Gastroesophageal sphincter (tissue), 4 donors: ENCODE data around the gene LTBP2. TPM values are rescaled to one million over a fixed set of nuclear protein-coding genes. Genes with fewer than 3 reads are reported as not detected.

Experiments
- ATAC-seq: fragments of 150-250 bp; one replicate; pipeline ENCODE4 v1.9.1; 2016; ENCODE audit warnings: mild to moderate bottlenecking, moderate library complexity
- H3K27ac ChIP-seq, 4 donors: fragments of 200-600 bp; sonication (generic) in 3 of 4; 1 replicate in 3 of 4; 2 replicates in 1 of 4; pipeline ENCODE4 v1.5.1; 2016 to 2019
- H3K27me3 ChIP-seq: fragments of 200-600 bp; sonication (generic); one replicate; pipeline ENCODE4 v1.5.1; 2019
- H3K36me3 ChIP-seq, 2 donors: fragments of 200-600 bp; sonication (generic); one replicate each; pipeline ENCODE4 v1.5.1; 2019; ENCODE audit warnings: control low read depth in 1 of 2
- H3K4me1 ChIP-seq, 3 donors: fragments of 200-600 bp; sonication (generic); 1 replicate in 2 of 3; 2 replicates in 1 of 3; pipeline ENCODE4 v1.5.1; 2016 to 2019; ENCODE audit warnings: control low read depth in 2 of 3
- H3K4me3 ChIP-seq, 2 donors: fragments of 200-600 bp; sonication (generic); one replicate each; pipeline ENCODE4 v1.5.1; 2019; ENCODE audit warnings: mild to moderate bottlenecking in 1 of 2, moderate library complexity in 1 of 2
- H3K9me3 ChIP-seq, 3 donors: fragments of 200-600 bp; sonication (generic); one replicate each; pipeline ENCODE4 v1.5.1; 2017 to 2019; ENCODE audit warnings: control low read depth in 2 of 3
- EP300 ChIP-seq: sonication (generic); formaldehyde crosslinking; IDR thresholded peaks from one replicate; pipeline ENCODE4 v1.6.1; 2017; ENCODE audit warnings: antibody characterized with exemption, mild to moderate bottlenecking
- POLR2A ChIP-seq, 2 donors: fragments of 450-650 bp; IDR thresholded peaks; one replicate each; pipeline ENCODE4 v1.6.1; 2017; ENCODE audit warnings: antibody characterized with exemption in 2 of 2, mild to moderate bottlenecking in 2 of 2, moderate library complexity in 1 of 2
- POLR2AphosphoS5 ChIP-seq: sonication (generic); formaldehyde crosslinking; IDR thresholded peaks from one replicate; pipeline ENCODE4 v1.6.1; 2017; ENCODE audit warnings: antibody characterized with exemption
- WGBS, 2 donors: methylation state at CpG; one replicate each; pipeline ENCODE4 v1.1.5; 2018; ENCODE audit warnings: low coverage in 1 of 2; 5-methylcytosine and 5-hydroxymethylcytosine counted together
- total RNA-seq, 4 donors: library from RNA; depleted of rRNA; stranded (reverse); fragments of >200 nt; gene quantifications; one replicate each; pipeline ENCODE4 v1.1.0, GENCODE V29; 2016
- TF ChIP-seq, protein P1 (sequence below), 4 experiments: fragments of 200-600 bp in 2 of 4; fragments of 450-650 bp in 2 of 4; sonication (generic) in 1 of 4; IDR thresholded peaks; one replicate each; pipeline ENCODE4 v1.5.1; 2017 to 2019; ENCODE audit warnings: antibody characterized with exemption in 4 of 4, mild to moderate bottlenecking in 2 of 4, moderate library complexity in 2 of 4

LTBP2 gene
- total RNA-seq, 4 donors from 2014 or later = 45.9 to 158 (median 88.4) TPM

DNA sequence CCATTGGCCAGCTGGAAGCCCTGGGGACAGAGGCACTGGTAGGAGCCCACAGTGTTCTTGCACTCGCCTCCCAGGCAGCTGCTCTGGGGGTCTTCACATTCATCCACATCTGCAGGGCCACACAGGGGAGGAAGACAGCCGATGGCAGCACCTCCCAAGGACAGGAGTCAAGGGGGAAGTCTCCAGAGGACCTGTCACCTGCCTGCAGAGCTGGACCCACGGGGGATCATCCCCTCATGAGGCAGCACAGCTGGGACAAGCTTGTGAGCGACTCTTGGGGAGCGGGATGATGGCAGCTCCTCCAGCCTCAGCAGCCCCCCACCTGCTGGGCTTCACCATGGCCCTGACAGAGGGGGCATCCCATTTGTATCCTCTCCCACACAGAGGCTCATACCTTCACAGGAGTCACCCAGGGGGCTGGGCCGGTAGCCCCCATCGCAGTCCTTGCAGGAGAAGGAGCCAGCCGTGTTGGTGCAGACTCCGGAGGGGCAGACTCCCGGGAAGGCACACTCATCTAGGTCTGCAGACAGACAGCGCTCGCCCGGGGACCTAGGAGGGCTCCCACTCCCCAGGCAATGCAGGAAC lies 103.1 kb downstream of the LTBP2 start:
- Histone ChIP-seq H3K4me1 (no peaks in the 10 kb centered on the region), H3K27me3 (no peaks in the 10 kb centered on the region), H3K36me3 (peaks cover 0 to 74% of the 10 kb centered on the region in 2 donors), H3K9me3 (no peaks in the 10 kb centered on the region), H3K27ac (no peak overlapping the region), H3K4me3 (no peak overlapping the region)
- ATAC-seq = no peak
- WGBS, 2 donors = 66% methylated on average over 4 of the region's 13 CpGs; no CpG with 5 or more reads in 1 of the 2 donors
- no peak for TF ChIP-seq POLR2AphosphoS5
- TF ChIP-seq EP300 = no peak
- TF ChIP-seq, protein P1, sequence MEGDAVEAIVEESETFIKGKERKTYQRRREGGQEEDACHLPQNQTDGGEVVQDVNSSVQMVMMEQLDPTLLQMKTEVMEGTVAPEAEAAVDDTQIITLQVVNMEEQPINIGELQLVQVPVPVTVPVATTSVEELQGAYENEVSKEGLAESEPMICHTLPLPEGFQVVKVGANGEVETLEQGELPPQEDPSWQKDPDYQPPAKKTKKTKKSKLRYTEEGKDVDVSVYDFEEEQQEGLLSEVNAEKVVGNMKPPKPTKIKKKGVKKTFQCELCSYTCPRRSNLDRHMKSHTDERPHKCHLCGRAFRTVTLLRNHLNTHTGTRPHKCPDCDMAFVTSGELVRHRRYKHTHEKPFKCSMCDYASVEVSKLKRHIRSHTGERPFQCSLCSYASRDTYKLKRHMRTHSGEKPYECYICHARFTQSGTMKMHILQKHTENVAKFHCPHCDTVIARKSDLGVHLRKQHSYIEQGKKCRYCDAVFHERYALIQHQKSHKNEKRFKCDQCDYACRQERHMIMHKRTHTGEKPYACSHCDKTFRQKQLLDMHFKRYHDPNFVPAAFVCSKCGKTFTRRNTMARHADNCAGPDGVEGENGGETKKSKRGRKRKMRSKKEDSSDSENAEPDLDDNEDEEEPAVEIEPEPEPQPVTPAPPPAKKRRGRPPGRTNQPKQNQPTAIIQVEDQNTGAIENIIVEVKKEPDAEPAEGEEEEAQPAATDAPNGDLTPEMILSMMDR (IDR thresholded peaks at IDR 0.05) = no peak

DNA sequence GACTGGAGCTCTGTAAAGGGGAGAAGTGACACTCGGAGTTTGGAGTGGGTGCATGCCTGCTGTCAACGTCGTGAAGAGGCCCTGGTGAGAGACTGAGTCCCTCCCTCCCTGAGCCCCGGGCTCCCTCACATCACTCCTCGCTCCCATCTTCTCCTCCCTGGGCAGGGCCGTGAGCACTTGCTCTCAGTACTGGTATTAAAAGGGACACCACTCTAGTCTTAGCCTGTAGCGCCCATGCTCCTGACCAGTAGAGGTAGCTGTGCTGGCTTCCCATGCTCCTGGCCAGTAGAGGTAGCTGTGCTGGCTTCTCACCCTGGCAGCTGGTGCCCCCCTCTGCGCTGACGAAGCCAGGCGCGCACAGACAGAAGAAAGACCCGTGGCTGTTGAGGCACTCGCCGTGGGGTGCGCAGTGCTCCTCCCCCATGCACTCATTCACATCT lies 103.7 kb downstream of the LTBP2 start:
- peaks cover 0 to 77% of the 10 kb centered on the region in 2 donors for H3K36me3 ChIP-seq
- 44 to 61% methylated on average over 4 to 6 of the region's 15 CpGs for WGBS, 2 donors
- H3K27ac ChIP-seq = no peak overlapping the region
- H3K4me1 ChIP-seq = no peaks in the 10 kb centered on the region
- H3K27me3 ChIP-seq = no peaks in the 10 kb centered on the region
- TF ChIP-seq, protein P1 (IDR thresholded peaks at IDR 0.05) = no peak
- TF ChIP-seq POLR2A (IDR thresholded peaks at IDR 0.05) (no peak), EP300 (no peak), POLR2AphosphoS5 (no peak)
- no peak for ATAC-seq
- H3K9me3 ChIP-seq = no peaks in the 10 kb centered on the region
- H3K4me3 ChIP-seq = no peak overlapping the region

GRCh38 chr14:74507840-74508239 lies 104.2 kb downstream of the LTBP2 start:
- WGBS, 2 donors = no CpG with 5 or more reads among the region's 5 CpGs
- Histone ChIP-seq H3K4me1 (peaks cover 0 to 1% (median 0%) of the 10 kb centered on the region in 3 donors), H3K36me3 (peaks cover 0 to 77% of the 10 kb centered on the region in 2 donors), H3K4me3 (no peak overlapping the region), H3K27ac (no peak overlapping the region), H3K27me3 (no peaks in the 10 kb centered on the region), H3K9me3 (no peaks in the 10 kb centered on the region)
- TF ChIP-seq EP300 = no peak
- TF ChIP-seq POLR2AphosphoS5 = no peak
- TF ChIP-seq POLR2A (IDR thresholded peaks at IDR 0.05) = no peak
- TF ChIP-seq, protein P1 (IDR thresholded peaks at IDR 0.05) = no peak
- no peak for ATAC-seq

DNA sequence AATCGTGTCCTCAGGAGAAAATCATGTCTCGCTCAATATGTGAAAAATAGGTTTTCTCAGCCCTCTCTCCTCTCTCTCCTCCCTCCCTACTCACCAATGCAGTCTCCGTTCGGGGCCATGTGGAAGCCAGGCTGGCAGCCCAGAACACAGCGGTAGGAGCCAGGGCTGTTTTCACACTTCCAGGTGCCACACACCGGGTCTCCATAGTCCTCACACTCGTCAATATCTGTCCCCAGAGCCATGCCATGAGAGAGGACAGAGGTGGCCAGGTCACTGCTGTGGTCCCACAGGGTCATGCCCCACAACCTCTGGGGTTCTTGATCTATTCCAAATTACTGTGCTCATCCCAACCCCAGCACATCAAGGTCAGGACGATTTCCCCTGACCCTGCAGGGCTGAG lies 105.0 kb downstream of the LTBP2 start:
- Histone ChIP-seq H3K4me3 (no peak overlapping the region), H3K9me3 (no peaks in the 10 kb centered on the region), H3K27ac (no peak overlapping the region), H3K4me1 (peaks cover 0 to 9% (median 0%) of the 10 kb centered on the region in 3 donors), H3K27me3 (no peaks in the 10 kb centered on the region), H3K36me3 (peaks cover 0 to 84% of the 10 kb centered on the region in 2 donors)
- ATAC-seq = no peak
- TF ChIP-seq POLR2A (IDR thresholded peaks at IDR 0.05) (no peak), EP300 (no peak), POLR2AphosphoS5 (no peak)
- TF ChIP-seq, protein P1 (IDR thresholded peaks at IDR 0.05) = no peak
- WGBS, 2 donors = 55 to 67% methylated on average over 3 of the region's 8 CpGs

DNA sequence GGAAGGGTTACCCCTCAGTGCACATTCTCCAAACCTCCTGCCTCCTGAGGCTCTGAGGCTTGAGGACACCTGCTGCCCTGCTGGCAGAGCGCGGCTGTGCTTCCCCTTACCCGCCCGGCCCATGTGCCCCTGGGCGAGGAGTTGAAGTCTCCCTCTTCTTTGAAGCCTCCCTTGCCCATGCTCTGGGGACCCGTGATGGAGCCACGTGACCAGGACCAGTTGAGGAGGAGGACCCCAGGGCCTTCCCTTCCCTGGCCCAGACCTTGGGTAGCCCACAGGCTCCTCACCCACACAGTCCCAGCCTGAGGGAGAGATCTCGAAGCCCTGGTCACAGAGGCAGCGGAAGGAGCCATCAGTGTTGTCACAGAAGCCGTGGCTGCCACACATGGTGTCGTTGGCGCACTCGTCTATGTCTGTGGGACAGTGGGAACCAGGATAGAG lies 105.6 kb downstream of the LTBP2 start:
- peaks cover 0 to 15% (median 3%) of the 10 kb centered on the region in 3 donors for H3K4me1 ChIP-seq
- H3K27ac ChIP-seq = no peak overlapping the region
- WGBS, 2 donors = 60 to 86% methylated on average over 1 to 9 of the region's 13 CpGs
- H3K27me3 ChIP-seq = no peaks in the 10 kb centered on the region
- no peak for ATAC-seq
- TF ChIP-seq EP300 (no peak), POLR2A (IDR thresholded peaks at IDR 0.05) (no peak), POLR2AphosphoS5 (no peak)
- TF ChIP-seq, protein P1 (IDR thresholded peaks at IDR 0.05) = no peak
- no peak overlapping the region for H3K4me3 ChIP-seq
- H3K36me3 ChIP-seq = peaks cover 0 to 85% of the 10 kb centered on the region in 2 donors
- H3K9me3 ChIP-seq = no peaks in the 10 kb centered on the region
